ENCODE data around the gene TRIM7. TPM values are rescaled to one million over a fixed set of nuclear protein-coding genes. Genes with fewer than 3 reads are reported as not detected.

The TRIM7 gene
- total RNA-seq, 2 donors from 2014 or later = 11.5 to 17.9 TPM

- Histone ChIP-seq H3K27ac (no peak overlapping the region), H3K4me3 (no peak overlapping the region), H3K4me1 (peaks cover 25% of the 10 kb centered on the region), H3K36me3 (replicated peaks in 1 of 2; ENCODE audit: insufficient read depth in 1 of 2, low read depth in 2 of 2) (no peaks in the 10 kb centered on the region), H3K27me3 (no peaks in the 10 kb centered on the region), H3K9me3 (no peaks in the 10 kb centered on the region)
- ATAC-seq (no peak), DNase-seq (no peak)
- intact Hi-C loops (cut with DNase I) = no loop called here
- TF ChIP-seq, protein P1, sequence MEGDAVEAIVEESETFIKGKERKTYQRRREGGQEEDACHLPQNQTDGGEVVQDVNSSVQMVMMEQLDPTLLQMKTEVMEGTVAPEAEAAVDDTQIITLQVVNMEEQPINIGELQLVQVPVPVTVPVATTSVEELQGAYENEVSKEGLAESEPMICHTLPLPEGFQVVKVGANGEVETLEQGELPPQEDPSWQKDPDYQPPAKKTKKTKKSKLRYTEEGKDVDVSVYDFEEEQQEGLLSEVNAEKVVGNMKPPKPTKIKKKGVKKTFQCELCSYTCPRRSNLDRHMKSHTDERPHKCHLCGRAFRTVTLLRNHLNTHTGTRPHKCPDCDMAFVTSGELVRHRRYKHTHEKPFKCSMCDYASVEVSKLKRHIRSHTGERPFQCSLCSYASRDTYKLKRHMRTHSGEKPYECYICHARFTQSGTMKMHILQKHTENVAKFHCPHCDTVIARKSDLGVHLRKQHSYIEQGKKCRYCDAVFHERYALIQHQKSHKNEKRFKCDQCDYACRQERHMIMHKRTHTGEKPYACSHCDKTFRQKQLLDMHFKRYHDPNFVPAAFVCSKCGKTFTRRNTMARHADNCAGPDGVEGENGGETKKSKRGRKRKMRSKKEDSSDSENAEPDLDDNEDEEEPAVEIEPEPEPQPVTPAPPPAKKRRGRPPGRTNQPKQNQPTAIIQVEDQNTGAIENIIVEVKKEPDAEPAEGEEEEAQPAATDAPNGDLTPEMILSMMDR (IDR thresholded peaks at IDR 0.05) = no peak
- TF ChIP-seq POLR2A (IDR thresholded peaks at IDR 0.05) = no peak
- WGBS, 2 donors = 87 to 93% methylated on average over 4 of the region's 4 CpGs
Observed at GRCh38 chr5:181200816-181201215, 4.2 kb downstream of the TRIM7 start.

GRCh38 chr5:181199881-181200638 is 4.9 kb downstream of the TRIM7 start:
- TF ChIP-seq, protein P1 (IDR thresholded peaks at IDR 0.05) = no peak
- TF ChIP-seq POLR2A (IDR thresholded peaks at IDR 0.05) = no peak
- ATAC-seq (no peak), DNase-seq (no peak)
- Histone ChIP-seq H3K36me3 (replicated peaks in 1 of 2; ENCODE audit: insufficient read depth in 1 of 2, low read depth in 2 of 2) (no peaks in the 10 kb centered on the region), H3K27ac (no peak overlapping the region), H3K4me1 (peaks cover 17% of the 10 kb centered on the region), H3K9me3 (no peaks in the 10 kb centered on the region), H3K27me3 (no peaks in the 10 kb centered on the region), H3K4me3 (no peak overlapping the region)
- intact Hi-C loops (cut with DNase I) = no loop called here
- whole genome bisulfite sequencing, 2 donors = 65 to 93% methylated on average over 4 to 12 of the region's 12 CpGs

DNA sequence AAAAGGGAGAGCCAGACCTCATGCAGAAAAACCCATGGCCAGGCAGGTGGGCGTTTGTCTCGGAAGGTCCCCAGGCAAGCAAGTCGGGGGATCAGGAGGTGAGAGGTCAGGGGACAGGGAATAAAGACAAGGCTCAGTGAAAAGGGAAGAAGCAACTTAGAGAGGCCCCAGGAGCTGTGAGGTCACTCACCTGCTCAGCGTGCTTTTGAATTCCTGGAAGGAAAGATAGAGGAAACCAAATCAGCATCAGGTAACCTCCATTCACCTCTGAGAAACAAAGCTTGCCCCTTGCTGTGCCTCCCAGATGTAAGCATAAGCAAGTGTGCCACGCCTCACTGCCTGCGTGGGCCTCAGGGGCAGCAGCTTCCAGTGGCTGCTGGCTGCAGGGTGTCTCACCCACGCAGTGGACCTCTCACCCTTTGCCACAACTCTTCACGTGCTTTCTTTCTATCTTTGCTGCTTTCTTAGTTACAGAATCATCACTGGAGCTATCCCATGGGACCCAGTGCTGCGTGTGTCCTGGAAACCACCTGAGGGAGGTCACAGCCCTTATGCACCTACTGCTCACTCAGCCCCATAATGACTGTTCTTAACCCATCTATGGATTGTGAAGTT is 6.0 kb downstream of the TRIM7 start:
- Histone ChIP-seq H3K27me3 (no peaks in the 10 kb centered on the region), H3K4me1 (peaks cover 7% of the 10 kb centered on the region), H3K9me3 (no peaks in the 10 kb centered on the region), H3K27ac (no peak overlapping the region), H3K36me3 (replicated peaks in 1 of 2; ENCODE audit: insufficient read depth in 1 of 2, low read depth in 2 of 2) (no peaks in the 10 kb centered on the region), H3K4me3 (no peak overlapping the region)
- DNase-seq (no peak), ATAC-seq (no peak)
- TF ChIP-seq, protein P1 (IDR thresholded peaks at IDR 0.05) = no peak
- TF ChIP-seq POLR2A (IDR thresholded peaks at IDR 0.05) = no peak
- intact Hi-C loops (cut with DNase I) = no loop called here
- 79 to 85% methylated on average over 9 of the region's 9 CpGs for WGBS, 2 donors

DNA sequence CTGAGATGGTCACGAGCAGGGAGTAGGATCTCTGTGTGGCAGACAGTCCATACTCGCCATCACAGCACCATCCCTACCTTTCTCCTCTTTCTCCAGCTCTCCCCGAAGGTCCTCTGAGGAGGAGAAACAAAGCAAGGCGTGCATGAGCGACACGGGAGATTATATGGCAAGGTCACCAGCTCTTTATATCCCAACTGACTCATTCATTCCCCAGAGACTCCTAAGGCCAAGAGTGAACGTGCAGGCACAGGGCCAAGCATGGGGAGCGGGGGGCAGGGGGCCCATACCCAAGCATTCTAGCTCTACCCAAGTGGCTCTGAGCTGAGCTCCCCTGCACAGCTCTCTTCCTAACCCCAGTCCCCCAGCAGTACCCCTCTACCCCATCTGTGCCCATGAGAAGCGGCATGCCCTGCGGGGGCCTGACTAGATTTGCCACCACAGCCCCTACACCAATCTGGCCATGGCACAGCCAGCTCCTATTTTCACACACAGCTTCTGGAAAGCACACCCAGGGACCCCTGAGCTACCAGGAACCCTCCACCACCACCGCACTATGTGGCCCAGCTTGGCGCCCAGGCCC is 6.8 kb downstream of the TRIM7 start:
- no peak for TF ChIP-seq POLR2A (IDR thresholded peaks at IDR 0.05)
- TF ChIP-seq, protein P1 (IDR thresholded peaks at IDR 0.05) = no peak
- Histone ChIP-seq H3K4me3 (no peak overlapping the region), H3K4me1 (no peaks in the 10 kb centered on the region), H3K9me3 (no peaks in the 10 kb centered on the region), H3K27ac (no peak overlapping the region), H3K27me3 (no peaks in the 10 kb centered on the region), H3K36me3 (replicated peaks in 1 of 2; ENCODE audit: insufficient read depth in 1 of 2, low read depth in 2 of 2) (no peaks in the 10 kb centered on the region)
- WGBS, 2 donors = 78 to 88% methylated on average over 12 of the region's 12 CpGs
- DNase-seq (no peak), ATAC-seq (no peak)
- intact Hi-C loops (cut with DNase I) = no loop called here

All from body of pancreas (tissue), 4 donors.